Endothelial cell of umbilical vein (primary cell): ENCODE results near the gene B3GNT7. TPM values are rescaled to one million over a fixed set of nuclear protein-coding genes. Genes with fewer than 3 reads are reported as not detected.

ENCODE experiments used
- BruUV-seq: library from RNA; stranded (reverse); fragments of 400-500 nt; replicated peaks from 2 replicates; lab custom pipeline; 2021; lab: Mats Ljungman, UMichigan
- CTCF ChIA-PET: fragments of 300-600, 350-600 bp; sonication (Branson Sonifier 250); formaldehyde crosslinking; loops from one replicate; lab custom pipeline; 2021; ENCODE audit warnings: antibody characterized with exemption, inconsistent platforms; lab: Charles Lee
- POLR2A ChIA-PET: fragments of 300-600, 350-600 bp; sonication (Branson Sonifier 250); formaldehyde crosslinking; loops from one replicate; lab custom pipeline; 2021; ENCODE audit warnings: antibody characterized with exemption, inconsistent platforms; lab: Charles Lee
- DNase-seq: peaks from one replicate; pipeline ENCODE4 v3.0.0-alpha.2; 2011; ENCODE audit warnings: low read depth, low spot score
- FAIRE-seq: peaks from 2 replicates; lab custom pipeline; 2011; peaks lifted over from hg19 to GRCh38; lab: Jason Lieb, UNC
- H2AFZ ChIP-seq: 2 replicates; pipeline ENCODE4 v1.6.0; 2012; ENCODE audit warnings: low read depth, low read length, control low read depth, inconsistent platforms
- H3K27ac ChIP-seq: 2 replicates; pipeline ENCODE4 v1.5.1; 2011; ENCODE audit warnings: low read depth, mild to moderate bottlenecking, control low read depth, low read length, moderate library complexity; ENCODE audit not compliant: insufficient read depth
- H3K27me3 ChIP-seq, 2 experiments: 2 replicates each; pipeline versions ENCODE4 v1.6.0 to v1.6.1; 2011; ENCODE audit warnings: low read length in 2 of 2, mixed read lengths in 1 of 2; ENCODE audit not compliant: control insufficient read depth in 2 of 2, insufficient read depth in 2 of 2
- H3K36me3 ChIP-seq, 2 experiments: 2 replicates in 1 of 2; 3 replicates in 1 of 2; pipeline ENCODE4 v1.5.1; 2011; ENCODE audit warnings: low read length in 2 of 2, mild to moderate bottlenecking in 1 of 2, moderate library complexity in 1 of 2; ENCODE audit not compliant: control insufficient read depth in 2 of 2, insufficient read depth in 2 of 2; ENCODE audit errors: extremely low read depth in 1 of 2
- H3K4me1 ChIP-seq: 3 replicates; pipeline ENCODE4 v1.5.1; 2011; ENCODE audit warnings: mild to moderate bottlenecking, low read length; ENCODE audit not compliant: control insufficient read depth, insufficient read depth; ENCODE audit errors: extremely low read depth
- H3K4me2 ChIP-seq: 2 replicates; pipeline ENCODE4 v1.6.1; 2011; ENCODE audit warnings: low read length, control low read depth, mixed read lengths; ENCODE audit not compliant: insufficient read depth
- H3K4me3 ChIP-seq, 3 experiments: fragments of 200-600 bp in 1 of 3; sonication (generic), shearing (Covaris generic) in 1 of 3; replicated peaks in 1 of 3; 2 replicates each; pipeline ENCODE4 v1.5.1; 2011 to 2016; ENCODE audit warnings: control low read depth in 3 of 3, low read length in 3 of 3, mild to moderate bottlenecking in 2 of 3, inconsistent platforms in 1 of 3, low read depth in 1 of 3, moderate library complexity in 1 of 3; ENCODE audit not compliant: insufficient read depth in 1 of 3
- H3K79me2 ChIP-seq: 2 replicates; pipeline ENCODE4 v1.6.0; 2012; ENCODE audit warnings: low read length, inconsistent platforms; ENCODE audit not compliant: control insufficient read depth, insufficient read depth
- H3K9ac ChIP-seq: replicated peaks from 2 replicates; pipeline ENCODE3; 2011; ENCODE audit warnings: low read length, control low read depth; ENCODE audit not compliant: insufficient read depth; ENCODE audit errors: extremely low read depth
- H3K9me1 ChIP-seq: replicated peaks from 3 replicates; pipeline ENCODE4 v1.6.0; 2011; ENCODE audit warnings: mild to moderate bottlenecking, low read length; ENCODE audit not compliant: control insufficient read depth, insufficient read depth; ENCODE audit errors: extremely low read depth
- H3K9me3 ChIP-seq: replicated peaks from 2 replicates; pipeline ENCODE4 v1.5.1; 2012; ENCODE audit warnings: low read length, inconsistent platforms; ENCODE audit not compliant: control insufficient read depth, insufficient read depth
- H4K20me1 ChIP-seq: replicated peaks from 2 replicates; pipeline ENCODE3; 2011; ENCODE audit warnings: mild to moderate bottlenecking, low read length; ENCODE audit not compliant: control insufficient read depth, insufficient read depth; ENCODE audit errors: extremely low read depth
- CTCF ChIP-seq, 2 donors: IDR thresholded peaks; 1 replicate in 1 of 2; 2 replicates in 1 of 2; pipeline ENCODE4 v1.5.1; 2011; ENCODE audit warnings: low read length in 2 of 2, mild to moderate bottlenecking in 2 of 2, moderate library complexity in 2 of 2, control low read depth in 1 of 2, inconsistent platforms in 1 of 2, low read depth in 1 of 2; ENCODE audit not compliant: insufficient read depth in 1 of 2; ENCODE audit errors: extremely low read depth in 1 of 2
- EZH2 ChIP-seq: IDR thresholded peaks from 2 replicates; pipeline ENCODE4 v1.6.1; 2012; ENCODE audit warnings: borderline replicate concordance, low read depth, mild to moderate bottlenecking, moderate library complexity, low read length, inconsistent platforms; ENCODE audit not compliant: severe bottlenecking
- FOS ChIP-seq: IDR thresholded peaks from 2 replicates; pipeline ENCODE4 v1.6.1; 2011; ENCODE audit warnings: mild to moderate bottlenecking, low read length, moderate library complexity, borderline replicate concordance; ENCODE audit not compliant: insufficient read depth
- GATA2 ChIP-seq: IDR thresholded peaks from 2 replicates; pipeline ENCODE4 v1.7.0; 2011; ENCODE audit warnings: low read depth, mild to moderate bottlenecking, moderate library complexity, mixed read lengths, low read length; ENCODE audit not compliant: insufficient read length, insufficient read depth
- JUN ChIP-seq: IDR thresholded peaks from 2 replicates; pipeline ENCODE4 v1.6.1; 2011; ENCODE audit warnings: borderline replicate concordance, low read depth; ENCODE audit not compliant: insufficient read length, insufficient read depth
- MAX ChIP-seq: IDR thresholded peaks from 2 replicates; pipeline ENCODE4 v1.6.1; 2011; ENCODE audit not compliant: insufficient read depth, insufficient read length
- MYC ChIP-seq: IDR thresholded peaks from one replicate; pipeline ENCODE4 v1.6.1; 2011; ENCODE audit warnings: mild to moderate bottlenecking, low read depth, low read length
- POLR2A ChIP-seq: IDR thresholded peaks from 2 replicates; pipeline ENCODE4 v1.6.1; 2012; ENCODE audit warnings: low read depth, mild to moderate bottlenecking, control low read depth, low read length
- POLR2AphosphoS5 ChIP-seq: IDR thresholded peaks from 2 replicates; pipeline ENCODE4 v1.6.1; 2012; ENCODE audit warnings: low read depth, mild to moderate bottlenecking, control low read depth, low read length, moderate library complexity; ENCODE audit not compliant: insufficient read depth
- dilution Hi-C: fragments of 300-500 bp; cut with MboI; formaldehyde crosslinking; loops from one replicate; pipeline ENCODE4 v1.15.0; 2019; ENCODE audit warnings: low sequenced_read_pairs; ENCODE audit not compliant: extremely low pct_ligation_motif_present
- intact Hi-C: fragments of 100-400 bp; cut with micrococcal nuclease; formaldehyde crosslinking; loops from one replicate; pipeline ENCODE4 v1.10.0; 2022
- polyA plus RNA-seq, 4 experiments: library from polyadenylated mRNA; depleted of rRNA in 3 of 4; stranded (reverse) in 3 of 4; unstranded in 1 of 4; fragments of >200 nt; gene quantifications; 2 replicates each; pipeline versions ENCODE4 v1.2.1 to v1.2.3, GENCODE V29; 2011 to 2012; ENCODE audit warnings: missing spikeins in 1 of 4
- total RNA-seq: library from RNA; stranded (reverse); gene quantifications from 2 replicates; pipeline ENCODE4 v1.2.3, GENCODE V29; 2021

Gene B3GNT7
- total and polyA plus RNA-seq, 2 donors (not counting 3 experiments of a cell fraction or from before 2014, with no cell fraction given) = 0.39 to 1.2 TPM

GRCh38 chr2:231359948-231360347 is 35.6 kb upstream of the B3GNT7 start:
- H3K36me3 ChIP-seq = no peaks in the 10 kb centered on the region
- no peak for FAIRE-seq
- no peak for TF ChIP-seq MAX
- no peak for TF ChIP-seq FOS
- no peak for TF ChIP-seq EZH2
- TF ChIP-seq JUN = no peak
- TF ChIP-seq POLR2A = no peak
- no peak for TF ChIP-seq POLR2AphosphoS5
- TF ChIP-seq MYC = no peak
- TF ChIP-seq GATA2 = no peak
- TF ChIP-seq CTCF (IDR thresholded peaks at IDR 0.05; ENCODE audit: extremely low read depth in 1 of 2, insufficient read depth in 1 of 2, low read depth in 1 of 2, low read length in 2 of 2) = no peak
- no peak overlapping the region for H3K4me2 ChIP-seq
- no peaks in the 10 kb centered on the region for H3K27me3 ChIP-seq
- ChIA-PET POLR2A (no interaction called here), CTCF (interaction anchor here (1.0 to 1.5 kb wide), 3 partner anchors 40 to 63 kb away, joined by 3 to 6 read pairs (median 4); no protein-coding TSS in a partner anchor)
- H3K9ac ChIP-seq = no peak overlapping the region
- no peaks in the 10 kb centered on the region for H4K20me1 ChIP-seq
- H3K27ac ChIP-seq = no peak overlapping the region
- intact Hi-C loops = no loop called here
- no peak for DNase-seq
- dilution Hi-C loops = no loop called here
- no TSS peak for BruUV-seq
- peaks cover 2% of the 10 kb centered on the region for H3K4me1 ChIP-seq
- no peaks in the 10 kb centered on the region for H3K9me1 ChIP-seq
- H3K9me3 ChIP-seq = no peaks in the 10 kb centered on the region
- no peak overlapping the region for H3K4me3 ChIP-seq
- H3K79me2 ChIP-seq = no peaks in the 10 kb centered on the region
- no peak overlapping the region for H2AFZ ChIP-seq
